ENCODE data around the gene HLA-DMB.

GRCh38 chr6:32953775-32954174 lies 12.9 kb upstream of the HLA-DMB start:
- TF ChIP-seq CTCF (IDR thresholded peaks at IDR 0.05) (no peak), ZFX (IDR thresholded peaks at IDR 0.05; ENCODE audit: borderline replicate concordance) (no peak)

Data from 22Rv1 (cell line).